Activated T-cell treated with anti-CD3 and anti-CD28 coated beads for 24 hours (primary cell): ENCODE data around the gene VWA1.
"Not testable (repeated sequence)": the region's sequence is repeated elsewhere in the genome, so short reads cannot be mapped to it uniquely, and the experiment has no call there.

Experiments used
- DNase-seq: peaks from one replicate; pipeline ENCODE4 v3.0.0-alpha.2; 2020; ENCODE audit warnings: low read depth

The VWA1 gene

DNA sequence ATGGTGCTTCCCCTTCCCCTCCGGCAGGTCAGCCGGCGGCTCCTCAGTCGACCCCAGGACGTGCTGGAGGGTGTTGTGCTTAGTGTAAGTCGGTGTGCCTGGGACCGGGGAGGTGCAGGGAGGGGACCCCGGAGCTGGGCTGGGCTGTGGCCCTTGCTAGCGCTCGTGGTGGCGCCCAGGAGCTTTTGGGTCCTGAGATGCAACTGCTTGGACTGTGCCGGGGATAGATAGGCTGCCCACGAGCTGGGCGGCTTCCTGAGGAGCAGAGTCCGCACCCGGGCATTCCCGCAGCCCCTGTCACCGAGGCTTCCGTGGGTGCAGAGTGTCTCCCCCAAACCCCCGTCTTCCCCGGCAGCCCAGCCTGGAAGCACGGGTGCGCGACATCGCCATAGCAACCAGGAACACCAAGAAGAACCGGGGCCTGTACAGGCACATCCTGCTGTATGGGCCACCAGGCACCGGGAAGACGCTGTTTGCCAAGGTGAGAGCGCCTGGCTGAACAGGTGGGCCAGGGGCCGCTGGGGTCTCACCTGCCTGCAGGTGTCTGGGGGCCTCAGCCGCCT lies 50.3 kb downstream of the VWA1 start:
- not testable (repeated sequence) for DNase-seq

DNA sequence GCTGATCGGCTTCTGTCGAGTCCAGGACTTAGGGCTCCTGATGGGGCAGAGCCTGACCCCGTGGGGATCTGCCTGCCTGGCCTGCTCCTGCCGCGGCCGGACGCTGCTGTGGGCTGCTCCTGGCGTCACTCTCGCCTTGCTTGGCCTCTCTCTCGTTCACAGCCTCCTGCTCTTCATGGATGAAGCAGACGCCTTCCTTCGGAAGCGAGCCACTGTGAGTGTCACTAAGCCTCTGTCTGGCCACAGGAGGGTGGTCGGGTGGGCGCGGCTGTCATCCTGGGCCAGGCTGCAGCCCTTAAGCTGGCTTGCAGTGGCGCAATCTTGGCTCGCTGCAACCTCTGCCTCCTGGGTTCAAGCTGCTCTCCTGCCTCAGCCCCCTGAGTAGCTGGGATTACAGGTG lies 52.2 kb downstream of the VWA1 start:
- DNase-seq: no peak

DNA sequence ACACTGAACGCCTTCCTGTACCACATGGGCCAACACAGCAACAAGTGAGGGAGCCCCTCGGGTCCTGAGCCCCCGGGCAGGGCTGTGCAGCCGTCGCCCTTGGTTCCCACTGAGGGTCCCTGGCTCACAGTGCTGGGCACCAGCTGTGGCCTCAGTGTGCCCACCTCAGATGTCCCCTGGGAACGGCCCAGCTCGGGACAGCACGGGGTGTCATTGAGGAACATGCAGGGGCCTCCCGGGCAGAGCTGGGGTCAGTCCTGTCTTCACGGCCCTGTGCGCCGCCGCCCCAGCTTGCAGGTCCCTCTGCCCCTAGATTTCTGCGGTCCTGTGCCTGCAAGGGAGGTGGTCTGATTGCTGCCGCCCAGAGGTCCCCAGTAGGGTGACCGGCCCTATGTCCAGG lies 53.7 kb downstream of the VWA1 start:
- no peak for DNase-seq

DNA sequence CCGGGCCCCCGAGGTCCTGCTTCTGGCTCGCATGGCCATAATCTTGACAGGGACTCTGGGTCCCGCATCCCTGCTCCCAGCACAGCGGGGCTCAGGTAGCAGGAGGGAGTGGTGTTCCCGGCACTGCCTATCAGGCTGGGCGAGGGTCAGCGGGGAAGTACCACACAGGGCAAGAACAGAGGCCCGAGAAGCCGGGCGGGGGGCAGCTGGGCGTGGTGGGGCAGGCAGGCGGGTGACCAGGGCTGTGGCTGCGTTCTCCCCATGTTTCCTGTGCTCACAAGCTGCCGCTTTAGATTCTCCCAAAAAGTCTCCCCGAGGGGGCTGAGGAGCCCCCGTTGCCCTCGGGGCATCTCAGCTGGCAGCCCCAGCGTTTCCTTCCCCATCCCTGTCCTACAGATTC lies 54.4 kb downstream of the VWA1 start:
- DNase-seq: no peak

DNA sequence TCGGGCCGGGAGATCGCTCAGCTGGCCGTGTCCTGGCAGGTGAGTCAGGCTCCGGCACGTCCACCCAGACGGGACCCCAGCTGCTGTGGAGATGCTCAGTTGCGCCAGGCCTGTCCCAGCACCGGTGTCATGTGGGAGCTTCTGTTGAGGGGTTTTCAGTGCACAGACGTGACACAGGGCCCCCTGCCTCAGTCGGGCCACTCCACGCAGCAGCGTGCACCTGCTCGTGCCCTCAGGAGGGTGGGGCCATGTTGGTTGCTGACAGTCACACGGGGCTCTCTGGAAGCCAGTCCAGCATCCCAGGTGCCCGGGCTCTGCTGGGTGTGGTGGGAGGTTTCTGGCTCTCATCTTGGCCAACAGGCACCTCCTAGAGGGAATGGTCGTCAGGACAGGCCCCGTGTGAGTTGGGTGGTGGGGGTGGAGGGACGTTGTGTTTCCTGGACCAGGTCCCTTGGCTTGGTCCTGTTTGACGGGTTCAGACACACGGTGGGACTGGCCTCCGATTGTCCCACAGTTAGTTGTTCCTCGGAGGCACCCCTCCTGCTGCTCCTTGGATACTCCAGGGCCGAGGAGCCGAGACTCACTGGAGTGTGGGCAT lies 55.2 kb downstream of the VWA1 start:
- DNase-seq: no peak

DNA sequence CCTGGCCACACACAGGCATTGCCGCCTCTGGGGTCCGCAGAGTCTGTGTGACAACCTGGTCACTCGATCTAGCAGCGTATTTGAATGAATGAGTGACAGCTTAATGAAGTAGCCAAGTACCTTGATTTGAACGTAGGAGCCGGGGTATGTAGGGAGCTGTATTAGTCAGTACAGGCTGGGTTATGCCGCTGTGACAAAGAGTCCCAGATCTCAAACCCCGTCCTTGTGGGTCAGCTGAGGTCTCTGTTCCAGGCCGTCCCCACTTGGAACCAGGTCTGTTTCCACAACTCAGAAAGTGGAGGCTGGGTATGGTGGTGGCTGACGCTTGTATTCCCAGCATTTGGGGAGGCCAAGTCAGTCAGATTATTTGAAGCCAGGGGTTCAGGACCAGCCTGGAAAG lies 56.1 kb downstream of the VWA1 start:
- no peak for DNase-seq
